Stimulated activated CD4-positive, alpha-beta T cell treated with anti-CD3 and anti-CD28 coated beads, Interleukin-4, amount 100 ng/mL, for 24 hours (primary cell): Measurements from ENCODE around the gene ABCA7.
"Not testable (repeated sequence)": the region's sequence is repeated elsewhere in the genome, so short reads cannot be mapped to it uniquely, and the experiment has no call there.

Experiments
- DNase-seq: peaks from one replicate; pipeline ENCODE4 v3.0.0-alpha.2; 2020

ABCA7 gene

DNA sequence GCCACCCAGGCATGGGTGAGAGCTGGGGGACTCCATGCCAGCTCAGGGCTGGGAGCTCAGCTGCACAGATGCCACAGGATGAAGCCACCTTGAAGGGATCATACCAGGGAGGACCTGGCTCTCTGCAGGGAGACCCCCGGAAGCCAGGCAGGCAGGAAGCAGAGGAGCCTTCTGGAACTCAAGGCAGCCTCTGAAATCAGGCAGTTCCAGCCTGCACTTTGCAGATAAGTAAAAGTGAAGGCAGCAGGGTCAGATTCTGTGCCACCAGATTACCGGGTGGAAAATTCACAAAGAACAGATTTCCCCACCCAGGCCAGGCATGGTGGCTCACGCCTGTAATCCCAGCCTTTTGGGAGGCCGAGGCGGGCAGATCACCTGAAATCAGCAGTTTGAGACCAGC, 21.5 kb upstream of the ABCA7 start:
- no peak for DNase-seq

DNA sequence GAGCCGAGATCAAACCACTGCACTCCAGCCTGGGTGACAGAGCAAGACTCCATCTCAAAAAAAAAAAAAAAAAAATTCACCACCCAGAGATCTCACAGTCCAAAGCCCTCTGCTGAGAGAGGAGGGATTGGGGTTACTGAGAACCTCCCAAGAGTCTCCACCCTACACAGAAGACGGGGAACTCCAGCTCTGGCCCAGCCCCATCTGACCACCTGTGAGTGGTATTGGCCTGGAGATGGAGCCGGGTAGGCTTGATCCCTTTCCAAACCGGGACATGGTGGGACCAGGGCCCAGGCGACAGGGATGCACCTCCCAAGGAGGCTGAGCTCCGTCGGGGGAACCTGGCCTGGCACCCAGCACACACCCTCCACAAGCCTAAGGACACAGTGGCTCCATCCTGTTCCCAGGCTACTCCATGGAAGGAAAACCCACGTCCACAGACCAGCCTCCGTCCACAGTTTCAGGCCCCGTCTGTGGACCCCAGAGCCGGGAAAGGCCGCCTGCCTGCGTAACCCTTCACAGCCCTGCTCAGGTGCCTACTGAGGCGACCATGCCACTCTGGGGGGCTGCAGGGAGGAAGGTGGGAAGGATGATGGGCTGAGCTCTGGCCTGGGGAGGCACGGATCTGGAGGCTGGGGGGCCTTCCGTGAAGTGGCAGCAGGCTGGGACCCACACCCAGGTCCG, 20.8 kb upstream of the ABCA7 start:
- DNase-seq = no peak

DNA sequence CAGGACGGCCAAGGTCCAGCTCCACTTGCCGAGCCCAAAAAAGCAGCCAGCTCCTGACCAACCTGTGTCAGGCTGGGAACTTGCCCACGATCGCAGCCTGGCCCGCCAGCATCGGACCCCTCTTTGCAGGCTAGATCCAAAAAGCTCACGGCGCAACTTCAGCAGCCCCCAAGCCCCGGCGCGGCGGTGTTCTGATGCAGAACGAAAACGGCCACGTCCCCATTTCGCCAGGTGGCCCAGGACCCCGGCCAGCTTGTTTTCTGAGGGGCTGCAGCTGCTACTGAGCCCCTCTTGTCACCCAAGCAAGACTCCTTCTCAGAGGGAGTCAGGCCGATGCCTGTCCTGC, 20.3 kb upstream of the ABCA7 start:
- DNase-seq = no peak

GRCh38 chr19:1019980-1020867, 19.7 kb upstream of the ABCA7 start:
- peak; percentile 37 for DNase-seq

DNA sequence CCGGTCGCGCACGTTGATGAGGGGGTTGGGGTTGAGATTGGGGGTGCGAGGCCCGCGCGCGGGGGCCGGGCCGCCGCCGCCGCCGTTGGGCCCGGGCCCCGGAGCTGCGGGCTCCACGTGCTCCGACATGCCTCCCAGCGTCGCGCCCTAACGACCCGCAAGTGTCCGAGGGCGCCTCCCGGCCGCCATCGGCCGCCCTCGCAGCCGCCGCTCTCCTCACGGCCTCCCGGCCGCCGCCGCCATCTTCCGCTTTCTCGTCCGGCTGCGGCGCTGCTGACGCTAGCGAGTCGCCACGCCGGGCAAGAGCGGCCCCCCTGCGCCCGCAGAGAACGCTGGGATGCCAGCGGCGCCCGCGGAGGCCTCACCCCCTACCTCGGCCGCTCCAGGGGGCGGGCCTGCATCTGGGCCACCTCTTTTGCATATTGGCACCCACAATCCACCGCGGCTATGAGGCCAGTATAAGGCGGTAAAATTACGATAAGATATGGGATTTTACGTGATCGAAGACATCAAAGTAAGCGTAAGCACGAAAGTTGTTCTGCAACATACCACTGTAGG, 19.0 kb upstream of the ABCA7 start, which contains the start of gene TMEM259:
TSS of gene TMEM259 (minus strand) at position 256 of the 558 bp plus-strand sequence. CDS start at position 129, 127 bp downstream.
- DNase-seq = peak; percentile 97

GRCh38 chr19:1023883-1024188, 16.1 kb upstream of the ABCA7 start:
- DNase-seq = not testable (repeated sequence)

GRCh38 chr19:1025080-1025479, 14.8 kb upstream of the ABCA7 start:
- DNase-seq = not testable (repeated sequence)

GRCh38 chr19:1025960-1026782, 13.7 kb upstream of the ABCA7 start, which contains the start of gene CNN2:
Gene CNN2, plus strand, starts transcription at chr19:1026608. Its CDS starts 54 bp downstream, at chr19:1026662.
- peak; percentile 73 for DNase-seq

DNA sequence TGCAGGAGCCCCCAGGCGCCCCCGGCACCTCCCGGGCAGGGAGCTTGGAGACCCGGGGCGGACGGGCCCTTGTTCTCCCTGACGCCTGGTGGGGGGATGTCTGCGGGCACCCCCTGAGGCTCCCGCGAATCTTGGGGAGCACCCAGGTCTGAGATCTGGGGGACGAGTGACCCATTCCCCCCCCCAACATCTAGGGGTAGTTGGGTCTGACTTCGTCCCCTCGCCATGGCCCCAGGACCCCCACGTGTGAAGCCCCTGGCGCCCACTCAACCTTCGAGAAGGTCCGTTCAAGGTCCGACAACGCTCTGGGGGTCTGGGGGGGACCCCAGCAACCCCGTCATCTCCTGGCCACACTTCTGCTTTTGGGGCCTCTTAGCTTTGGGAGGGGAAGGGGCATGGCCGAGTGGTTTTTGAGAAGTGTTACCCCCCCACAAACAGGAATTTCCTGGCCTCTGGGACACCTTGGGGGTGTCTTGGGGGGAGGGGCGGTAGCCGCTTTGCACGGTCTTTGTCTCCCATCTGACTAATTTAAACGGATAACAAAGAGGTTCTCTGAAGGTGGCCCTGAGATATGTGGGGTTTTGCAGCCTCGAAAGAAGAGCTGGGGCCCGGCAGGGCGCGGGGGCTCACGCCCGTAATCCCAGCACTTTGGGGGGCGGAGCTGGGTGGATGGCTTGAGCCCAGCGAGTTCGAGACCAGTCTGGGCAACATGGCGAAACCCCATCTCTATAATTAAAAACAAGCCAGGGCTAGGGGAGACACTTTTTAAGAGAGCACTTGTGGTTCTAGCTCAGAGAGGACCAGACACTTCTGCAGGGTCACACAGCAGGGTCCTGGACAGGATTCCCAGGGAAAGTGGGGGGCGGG, 12.9 kb upstream of the ABCA7 start:
- peak; percentile 34 for DNase-seq

DNA sequence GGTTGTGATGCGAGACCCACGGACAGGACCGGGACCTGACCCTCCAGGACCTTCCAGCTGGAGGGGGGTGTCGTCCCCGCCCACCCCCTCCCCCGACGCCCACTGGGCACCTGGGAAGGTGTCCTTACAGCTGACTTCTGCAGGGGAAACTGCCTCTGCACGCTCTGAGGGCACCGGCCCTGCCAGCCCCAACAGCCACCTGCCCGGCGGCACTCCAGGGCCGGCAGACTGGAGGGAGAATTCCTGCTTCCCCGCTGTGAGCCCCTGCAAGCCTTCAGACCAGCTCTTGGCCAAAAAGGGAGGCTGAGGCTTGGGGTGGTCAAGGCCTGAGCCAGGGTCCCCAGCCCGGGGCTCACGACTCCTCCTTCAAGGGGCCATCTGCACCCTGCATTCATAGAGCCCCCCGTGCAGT, 12.3 kb upstream of the ABCA7 start:
- DNase-seq = no peak

- peak; percentile 43 for DNase-seq
Measured at GRCh38 chr19:1028062-1028926, 11.6 kb upstream of the ABCA7 start.

GRCh38 chr19:1032264-1032867, 7.5 kb upstream of the ABCA7 start:
- no peak for DNase-seq

DNA sequence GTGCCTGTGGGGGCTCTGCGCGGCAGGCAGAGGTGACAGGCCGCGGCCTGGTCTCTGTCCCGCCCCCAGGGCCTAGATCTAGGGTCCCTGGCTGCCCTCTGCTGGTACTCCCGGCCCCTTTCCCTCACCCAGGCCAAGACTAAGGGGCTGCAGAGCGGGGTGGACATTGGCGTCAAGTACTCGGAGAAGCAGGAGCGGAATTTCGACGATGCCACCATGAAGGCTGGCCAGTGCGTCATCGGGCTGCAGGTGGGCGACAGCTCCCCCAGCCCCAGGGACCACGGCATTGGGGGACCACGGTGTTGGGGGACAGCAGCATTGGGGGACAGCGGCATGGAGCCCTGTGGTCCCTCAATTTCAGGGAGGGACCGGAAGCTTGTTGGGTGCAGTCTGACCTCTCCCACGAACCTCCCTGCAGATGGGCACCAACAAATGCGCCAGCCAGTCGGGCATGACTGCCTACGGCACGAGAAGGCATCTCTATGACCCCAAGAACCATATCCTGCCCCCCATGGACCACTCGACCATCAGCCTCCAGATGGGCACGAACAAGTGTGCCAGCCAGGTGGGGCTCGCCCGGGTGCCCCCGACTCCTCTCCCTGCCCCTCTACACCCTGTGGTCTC, 3.8 kb upstream of the ABCA7 start:
- no peak for DNase-seq

DNA sequence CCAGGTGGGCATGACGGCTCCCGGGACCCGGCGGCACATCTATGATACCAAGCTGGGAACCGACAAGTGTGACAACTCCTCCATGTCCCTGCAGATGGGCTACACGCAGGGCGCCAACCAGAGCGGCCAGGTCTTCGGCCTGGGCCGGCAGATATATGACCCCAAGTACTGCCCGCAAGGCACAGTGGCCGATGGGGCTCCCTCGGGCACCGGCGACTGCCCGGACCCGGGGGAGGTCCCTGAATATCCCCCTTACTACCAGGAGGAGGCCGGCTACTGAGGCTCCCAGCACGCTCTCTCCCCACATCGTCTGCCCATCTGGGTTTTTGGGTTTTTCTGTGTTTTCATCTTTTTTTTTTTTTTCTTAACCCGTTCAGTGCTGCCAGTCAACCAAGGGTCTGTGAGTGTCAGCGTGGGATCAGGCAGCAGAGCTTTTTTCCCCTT, 2.3 kb upstream of the ABCA7 start:
- DNase-seq = no peak

- no peak for DNase-seq
Measured at GRCh38 chr19:1038978-1039645, 795 bp upstream of the ABCA7 start.

GRCh38 chr19:1040476-1041271, 767 bp downstream of the ABCA7 start:
- DNase-seq = peak; percentile 92

DNA sequence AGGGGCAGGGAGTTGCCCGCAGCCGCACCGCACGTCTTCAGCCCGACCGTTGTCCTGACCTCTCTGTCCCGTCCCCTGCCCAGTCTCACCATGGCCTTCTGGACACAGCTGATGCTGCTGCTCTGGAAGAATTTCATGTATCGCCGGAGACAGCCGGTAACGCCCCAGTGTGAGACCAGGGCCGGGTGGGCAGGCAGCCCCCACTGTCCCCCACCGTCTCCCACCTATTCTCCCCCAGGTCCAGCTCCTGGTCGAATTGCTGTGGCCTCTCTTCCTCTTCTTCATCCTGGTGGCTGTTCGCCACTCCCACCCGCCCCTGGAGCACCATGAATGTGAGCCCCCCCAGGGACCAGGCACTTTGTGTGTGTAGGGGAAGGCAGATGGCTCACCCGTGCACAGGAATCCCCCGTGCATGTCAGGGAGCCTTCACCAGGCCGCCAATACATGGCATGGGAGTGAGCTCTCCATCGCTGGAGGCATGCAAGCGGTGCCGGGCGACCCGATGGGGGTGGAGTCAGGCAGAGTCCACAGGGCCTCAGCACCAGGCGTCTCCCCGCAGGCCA, 1.4 kb downstream of the ABCA7 start:
- no peak for DNase-seq
